Erythroblast (primary cell): ENCODE data around the gene NKX1-1.

Source experiments
- GATA1 ChIP-seq: IDR thresholded peaks from 2 replicates; pipeline ENCODE4 v1.6.1; 2011; ENCODE audit warnings: low read depth, mild to moderate bottlenecking, control low read depth, low read length, moderate library complexity
- POLR2A ChIP-seq: IDR thresholded peaks from 2 replicates; pipeline ENCODE4 v1.6.1; 2011; ENCODE audit warnings: mild to moderate bottlenecking, low read length

DNA sequence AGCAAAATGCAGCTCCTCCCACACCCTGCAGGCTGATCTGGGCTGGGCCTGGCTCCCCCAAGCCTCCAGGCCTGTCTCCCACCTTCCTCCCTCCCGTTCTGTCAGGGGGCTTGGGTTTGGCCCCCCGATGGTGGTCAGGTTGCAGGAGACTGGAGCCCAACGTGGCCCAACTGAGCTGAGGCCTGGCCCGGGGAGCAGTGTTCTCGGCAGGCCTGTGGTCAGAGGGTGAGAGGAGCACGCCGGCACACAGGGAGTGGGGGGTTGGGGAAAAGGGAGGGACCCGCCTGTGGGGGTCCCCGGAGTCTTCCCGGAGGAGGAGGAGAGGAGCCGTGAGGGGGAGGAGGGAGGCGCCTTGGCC lies 43.2 kb upstream of the NKX1-1 start:
- TF ChIP-seq POLR2A (no peak), GATA1 (no peak)
